HUDEP-2 (cell line): ENCODE results near the gene DDB1.
A peak's percentile ranks its signal among the peaks of the same experiment; 100 is the strongest.

Source experiments
- DNase-seq, 76 experiments: peaks; one replicate each; lab custom pipeline; 2025; ENCODE audit not compliant: unreplicated experiment in 76 of 76; lab: John Stamatoyannopoulos, UW

Gene DDB1

GRCh38 chr11:61302550-61302949 is 30.4 kb downstream of the DDB1 start:
- no peak for DNase-seq

GRCh38 chr11:61298663-61299244 is 34.2 kb downstream of the DDB1 start:
- no peak for DNase-seq

GRCh38 chr11:61297746-61298145 is 35.2 kb downstream of the DDB1 start:
- no peak for DNase-seq

- no peak for DNase-seq
Observed at GRCh38 chr11:61297341-61297740, 35.6 kb downstream of the DDB1 start.

GRCh38 chr11:61295596-61295926 is 37.3 kb downstream of the DDB1 start:
- DNase-seq, result peak in 2 of 76 experiments; percentile 10 to 37

GRCh38 chr11:61294717-61295595 is 37.9 kb downstream of the DDB1 start, which contains the start of gene VWCE:
Gene VWCE (minus strand): TSS chr11:61295316. CDS start chr11:61295037, 279 bp downstream.
- peak in 73 of 76 experiments; percentile 13 to 85 (median 73) for DNase-seq

GRCh38 chr11:61293867-61294716 is 38.8 kb downstream of the DDB1 start:
- DNase-seq, result peak in 72 of 76 experiments; percentile 21 to 87 (median 66)

- DNase-seq, result peak in 7 of 76 experiments; percentile 2 to 37 (median 17)
Observed at GRCh38 chr11:61292356-61292755, 40.5 kb downstream of the DDB1 start.

GRCh38 chr11:61290905-61291690 is 41.8 kb downstream of the DDB1 start:
- peak in 16 of 76 experiments; percentile 10 to 36 (median 18) for DNase-seq

GRCh38 chr11:61287338-61287977 is 45.4 kb downstream of the DDB1 start:
- peak in 75 of 76 experiments; percentile 72 to 97 (median 89) for DNase-seq

- DNase-seq, result no peak
Observed at GRCh38 chr11:61283613-61284012, 49.3 kb downstream of the DDB1 start.

GRCh38 chr11:61281581-61282250 is 51.2 kb downstream of the DDB1 start:
- peak in 56 of 76 experiments; percentile 4 to 80 (median 60) for DNase-seq

GRCh38 chr11:61280883-61281580 is 51.9 kb downstream of the DDB1 start:
- no peak for DNase-seq

GRCh38 chr11:61279934-61280659 is 52.8 kb downstream of the DDB1 start:
- peak in 3 of 76 experiments; percentile 14 to 20 (median 19) for DNase-seq

GRCh38 chr11:61278001-61278470 is 54.9 kb downstream of the DDB1 start:
- no peak for DNase-seq

GRCh38 chr11:61277186-61278000 is 55.5 kb downstream of the DDB1 start:
- no peak for DNase-seq

GRCh38 chr11:61275191-61275590 is 57.7 kb downstream of the DDB1 start:
- DNase-seq, result no peak
